NB4 (cell line): ENCODE measurements around the gene GPR146.

Experiments used
- DNase-seq: peaks from one replicate; pipeline ENCODE4 v3.0.0; 2010; ENCODE audit warnings: low read depth
- H3K4me3 ChIP-seq: one replicate; pipeline ENCODE4 v1.5.1; 2011; ENCODE audit warnings: mild to moderate bottlenecking, low read depth, low read length, moderate library complexity
- MAX ChIP-seq: IDR thresholded peaks from 2 replicates; pipeline ENCODE4 v1.6.1; 2011; ENCODE audit warnings: low read depth, low read length
- MYC ChIP-seq: IDR thresholded peaks from 2 replicates; pipeline ENCODE4 v1.6.1; 2011; ENCODE audit warnings: low read depth, low read length
- POLR2A ChIP-seq: IDR thresholded peaks from 2 replicates; pipeline ENCODE4 v1.6.1; 2011; ENCODE audit warnings: mild to moderate bottlenecking; ENCODE audit not compliant: insufficient read length; ENCODE audit errors: extremely low read depth
- TF ChIP-seq, protein P1 (sequence below): IDR thresholded peaks from one replicate; pipeline ENCODE4 v1.5.1; 2012; ENCODE audit warnings: low read depth, low read length

GPR146 gene

DNA sequence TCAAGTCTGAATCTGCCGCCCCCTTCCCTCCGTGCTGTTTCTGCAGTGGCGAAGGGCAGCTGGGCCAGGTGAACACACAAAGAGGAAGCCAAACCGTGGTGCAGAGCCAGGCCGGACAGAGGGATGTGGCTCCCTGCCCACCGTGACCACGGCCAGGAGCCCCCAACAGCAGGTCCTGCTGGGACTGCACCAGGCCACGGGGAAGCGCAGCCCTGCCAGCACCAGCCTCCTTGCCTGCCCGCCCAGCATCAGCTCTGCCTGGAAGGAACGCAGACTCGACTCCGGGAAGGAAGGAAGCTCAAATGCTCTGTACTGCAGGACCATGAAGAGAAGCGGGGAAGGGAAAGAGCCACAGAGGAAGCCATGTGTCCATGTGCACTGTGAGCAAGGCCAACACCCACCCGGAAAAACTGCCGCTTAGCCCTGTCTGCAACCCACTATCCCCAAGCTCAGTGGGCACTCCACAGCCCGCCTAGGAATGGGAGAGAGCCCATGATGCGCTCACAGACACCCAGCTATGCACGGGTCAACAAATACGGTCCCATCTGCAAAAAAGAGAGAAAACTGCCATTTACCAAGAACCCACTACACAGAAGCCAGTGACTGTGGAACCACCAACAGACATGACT lies 62.6 kb downstream of the GPR146 start:
- no peak for TF ChIP-seq POLR2A
- TF ChIP-seq, protein P1, sequence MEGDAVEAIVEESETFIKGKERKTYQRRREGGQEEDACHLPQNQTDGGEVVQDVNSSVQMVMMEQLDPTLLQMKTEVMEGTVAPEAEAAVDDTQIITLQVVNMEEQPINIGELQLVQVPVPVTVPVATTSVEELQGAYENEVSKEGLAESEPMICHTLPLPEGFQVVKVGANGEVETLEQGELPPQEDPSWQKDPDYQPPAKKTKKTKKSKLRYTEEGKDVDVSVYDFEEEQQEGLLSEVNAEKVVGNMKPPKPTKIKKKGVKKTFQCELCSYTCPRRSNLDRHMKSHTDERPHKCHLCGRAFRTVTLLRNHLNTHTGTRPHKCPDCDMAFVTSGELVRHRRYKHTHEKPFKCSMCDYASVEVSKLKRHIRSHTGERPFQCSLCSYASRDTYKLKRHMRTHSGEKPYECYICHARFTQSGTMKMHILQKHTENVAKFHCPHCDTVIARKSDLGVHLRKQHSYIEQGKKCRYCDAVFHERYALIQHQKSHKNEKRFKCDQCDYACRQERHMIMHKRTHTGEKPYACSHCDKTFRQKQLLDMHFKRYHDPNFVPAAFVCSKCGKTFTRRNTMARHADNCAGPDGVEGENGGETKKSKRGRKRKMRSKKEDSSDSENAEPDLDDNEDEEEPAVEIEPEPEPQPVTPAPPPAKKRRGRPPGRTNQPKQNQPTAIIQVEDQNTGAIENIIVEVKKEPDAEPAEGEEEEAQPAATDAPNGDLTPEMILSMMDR: no peak
- no peak for TF ChIP-seq MYC
- no peak for TF ChIP-seq MAX
- no peak for DNase-seq
- H3K4me3 ChIP-seq: no peak overlapping the region

- H3K4me3 ChIP-seq: no peak overlapping the region
- DNase-seq: no peak
- no peak for TF ChIP-seq MYC
- TF ChIP-seq MAX: no peak
- TF ChIP-seq, protein P1: no peak
- TF ChIP-seq POLR2A: no peak
Observed at GRCh38 chr7:1108264-1108920, 64.0 kb downstream of the GPR146 start.
